ENCODE measurements around the gene SLC2A10. TPM values are rescaled to one million over a fixed set of nuclear protein-coding genes. Genes with fewer than 3 reads are reported as not detected.

Gene SLC2A10
- total and polyA plus RNA-seq, 10 of the 15 experiments (the other 5 are each of a cell fraction or from before 2014, with no cell fraction given) = not detected

- in situ Hi-C loops (cut with MboI) = no loop called here
- DNase-seq (ENCODE audit: low read depth, low spot score) (no peak), FAIRE-seq (no peak), ATAC-seq (no peak)
- Histone ChIP-seq H2AFZ (ENCODE audit: control insufficient read depth, low read depth, low read length) (no peak overlapping the region), H3K9me3 (replicated peaks; ENCODE audit: control insufficient read depth, insufficient read depth, low read length) (peaks cover 2% of the 10 kb centered on the region; the same call in 1 of the 3 replicates), H3K79me2 (ENCODE audit: control insufficient read depth, insufficient read depth, low read length) (no peaks in the 10 kb centered on the region), H4K20me1 (ENCODE audit: control insufficient read depth, insufficient read depth) (no peaks in the 10 kb centered on the region), H3K4me1 (ENCODE audit: control insufficient read depth, insufficient read depth, low read length) (no peaks in the 10 kb centered on the region), H3K36me3 (ENCODE audit: control insufficient read depth in 2 of 2, insufficient read depth in 2 of 2, low read length in 1 of 2) (no peaks in the 10 kb centered on the region), H3K9ac (ENCODE audit: control insufficient read depth, insufficient read depth, low read length) (no peak overlapping the region), H3K27ac (ENCODE audit: control insufficient read depth, insufficient read depth) (no peak overlapping the region), H3K4me2 (ENCODE audit: control insufficient read depth, insufficient read depth) (no peak overlapping the region), H3K4me3 (no peak overlapping the region), H3K27me3 (replicated peaks in 1 of 2; ENCODE audit: control insufficient read depth in 2 of 2, insufficient read depth in 2 of 2, low read length in 1 of 2) (peaks cover 3 to 11% of the 10 kb centered on the region in 2 experiments)
- intact Hi-C loops (cut with micrococcal nuclease; ENCODE audit: unreplicated experiment) = no loop called here
- TF ChIP-seq PAX8 (IDR thresholded peaks at IDR 0.05) (no peak), CTCF (IDR thresholded peaks at IDR 0.05 in 2 of 3, conservative IDR thresholded peaks at IDR 0.05 in 1 of 3; ENCODE audit: control insufficient read depth in 2 of 3, extremely low read depth in 1 of 3, insufficient read depth in 1 of 3, low read depth in 3 of 3, low read length in 3 of 3) (peak in 2 of 3 experiments; percentile 2 to 19; a peak in 2 of 6 replicates)
- RAD21 ChIA-PET (ENCODE audit: unreplicated experiment) = no interaction called here
- POLR2A ChIA-PET = no interaction called here
- no TSS peak for BruUV-seq (replicated peaks)
- 26% methylated on average over 8 of the region's 8 CpGs for WGBS (ENCODE audit: insufficient coverage, insufficient replicate concordance, low lambda C conversion rate, missing lambda C conversion rate)
- CTCF ChIA-PET = interaction anchor here (1.5 kb wide), 1 partner anchor 181 kb away, joined by 4 read pairs; no protein-coding TSS in a partner anchor
- SMC1A ChIA-PET (ENCODE audit: uncharacterized antibody, unreplicated experiment) = no interaction called here
These were observed 1.1 kb upstream of the SLC2A10 start for GRCh38 chr20:46708172-46708860.

- no peaks in the 10 kb centered on the region for H3K36me3 ChIP-seq (ENCODE audit: control insufficient read depth in 2 of 2, insufficient read depth in 2 of 2, low read length in 1 of 2)
- no peak overlapping the region for H3K27ac ChIP-seq (ENCODE audit: control insufficient read depth, insufficient read depth)
- ATAC-seq (no peak), DNase-seq (ENCODE audit: low read depth, low spot score) (no peak), FAIRE-seq (no peak)
- H3K4me2 ChIP-seq (ENCODE audit: control insufficient read depth, insufficient read depth) = no peak overlapping the region
- H3K79me2 ChIP-seq (ENCODE audit: control insufficient read depth, insufficient read depth, low read length) = no peaks in the 10 kb centered on the region
- H3K4me1 ChIP-seq (ENCODE audit: control insufficient read depth, insufficient read depth, low read length) = no peaks in the 10 kb centered on the region
- CTCF ChIA-PET = no interaction called here
- no TSS peak for BruUV-seq (replicated peaks)
- intact Hi-C loops (cut with micrococcal nuclease; ENCODE audit: unreplicated experiment) (no loop called here), in situ Hi-C loops (cut with MboI) (no loop called here)
- 88% methylated on average over 10 of the region's 13 CpGs for WGBS (ENCODE audit: insufficient coverage, insufficient replicate concordance, low lambda C conversion rate, missing lambda C conversion rate)
- peaks cover 3 to 11% of the 10 kb centered on the region in 2 experiments for H3K27me3 ChIP-seq (replicated peaks in 1 of 2; ENCODE audit: control insufficient read depth in 2 of 2, insufficient read depth in 2 of 2, low read length in 1 of 2)
- POLR2A ChIA-PET = no interaction called here
- H3K9me3 ChIP-seq (replicated peaks; ENCODE audit: control insufficient read depth, insufficient read depth, low read length) = peaks cover 2% of the 10 kb centered on the region; the same call in 1 of the 3 replicates
- SMC1A ChIA-PET (ENCODE audit: uncharacterized antibody, unreplicated experiment) = no interaction called here
- no peaks in the 10 kb centered on the region for H4K20me1 ChIP-seq (ENCODE audit: control insufficient read depth, insufficient read depth)
- RAD21 ChIA-PET (ENCODE audit: unreplicated experiment) = no interaction called here
- H3K9ac ChIP-seq (ENCODE audit: control insufficient read depth, insufficient read depth, low read length) = no peak overlapping the region
- no peak overlapping the region for H2AFZ ChIP-seq (ENCODE audit: control insufficient read depth, low read depth, low read length)
- no peak overlapping the region for H3K4me3 ChIP-seq
- no peak for TF ChIP-seq IRF3 (IDR thresholded peaks at IDR 0.05)
- no peak for TF ChIP-seq SMAD5 (IDR thresholded peaks at IDR 0.05; ENCODE audit: low read depth)
- no peak for TF ChIP-seq CUX1 (IDR thresholded peaks at IDR 0.05; ENCODE audit: insufficient replicate concordance, low read depth, low read length)
These were observed 392 bp upstream of the SLC2A10 start for GRCh38 chr20:46709055-46709458.

Data from GM12878 (cell line).